H9 (cell line): ENCODE measurements around the gene S1PR3. TPM values are rescaled to one million over a fixed set of nuclear protein-coding genes. Genes with fewer than 3 reads are reported as not detected.

Experiments
- DNase-seq: peaks from one replicate; pipeline ENCODE4 v3.0.0-alpha.2; 2017
- H2AFZ ChIP-seq: one replicate; pipeline ENCODE4 v1.6.1; 2013; ENCODE audit warnings: mild to moderate bottlenecking, low read length, control low read depth, moderate library complexity
- H2AK5ac ChIP-seq: 2 replicates; pipeline ENCODE4 v1.6.1; 2013; ENCODE audit warnings: low read length, control low read depth, mixed read lengths; ENCODE audit not compliant: insufficient read length
- H2BK120ac ChIP-seq: one replicate; pipeline ENCODE4 v1.6.1; 2013; ENCODE audit warnings: low read depth, mild to moderate bottlenecking, low read length, control low read depth, inconsistent platforms; ENCODE audit not compliant: poor library complexity, severe bottlenecking
- H2BK12ac ChIP-seq: 2 replicates; pipeline ENCODE4 v1.6.1; 2013; ENCODE audit warnings: low read length, control low read depth, mixed read lengths, low read depth; ENCODE audit not compliant: insufficient read length
- H2BK15ac ChIP-seq: 2 replicates; pipeline ENCODE4 v1.6.1; 2013; ENCODE audit warnings: low read depth, low read length, control low read depth
- H2BK20ac ChIP-seq: one replicate; pipeline ENCODE4 v1.6.1; 2013; ENCODE audit warnings: low read depth, mild to moderate bottlenecking, low read length, control low read depth, inconsistent platforms; ENCODE audit not compliant: poor library complexity, severe bottlenecking
- H2BK5ac ChIP-seq: 2 replicates; pipeline ENCODE4 v1.6.1; 2013; ENCODE audit warnings: low read length, control low read depth, mixed read lengths; ENCODE audit not compliant: insufficient read length
- H3K14ac ChIP-seq: 2 replicates; pipeline ENCODE4 v1.6.1; 2013; ENCODE audit warnings: low read length, control low read depth; ENCODE audit not compliant: insufficient read depth
- H3K18ac ChIP-seq: 2 replicates; pipeline ENCODE4 v1.6.1; 2013; ENCODE audit warnings: low read depth, mild to moderate bottlenecking, mixed read lengths, low read length, control low read depth; ENCODE audit not compliant: insufficient read length
- H3K23ac ChIP-seq: 2 replicates; pipeline ENCODE4 v1.6.1; 2013; ENCODE audit warnings: low read length, control low read depth, mixed read lengths, low read depth; ENCODE audit not compliant: insufficient read length
- H3K23me2 ChIP-seq: 2 replicates; pipeline ENCODE4 v1.6.1; 2013; ENCODE audit warnings: low read depth, mild to moderate bottlenecking, mixed read lengths, low read length, control low read depth; ENCODE audit not compliant: insufficient read length, poor library complexity, severe bottlenecking
- H3K27ac ChIP-seq: 2 replicates; pipeline ENCODE4 v1.5.1; 2013; ENCODE audit warnings: low read length, control low read depth, mixed read lengths, low read depth; ENCODE audit not compliant: insufficient read length
- H3K27me3 ChIP-seq: 2 replicates; pipeline ENCODE4 v1.6.1; 2013; ENCODE audit warnings: low read length, control low read depth, inconsistent platforms; ENCODE audit not compliant: insufficient read depth
- H3K4ac ChIP-seq: 2 replicates; pipeline ENCODE4 v1.6.1; 2013; ENCODE audit warnings: low read depth, mild to moderate bottlenecking, control low read depth, inconsistent platforms, low read length, moderate library complexity
- H3K4me1 ChIP-seq: 2 replicates; pipeline ENCODE4 v1.6.1; 2013; ENCODE audit warnings: low read length, control low read depth, inconsistent platforms; ENCODE audit not compliant: insufficient read depth
- H3K4me2 ChIP-seq: 2 replicates; pipeline ENCODE4 v1.6.1; 2013; ENCODE audit warnings: low read length, control low read depth, mixed read lengths; ENCODE audit not compliant: insufficient read length, insufficient read depth
- H3K56ac ChIP-seq: 2 replicates; pipeline ENCODE4 v1.6.1; 2013; ENCODE audit warnings: low read depth, mild to moderate bottlenecking, mixed read lengths, low read length, control low read depth; ENCODE audit not compliant: insufficient read length
- H3K79me1 ChIP-seq: 2 replicates; pipeline ENCODE4 v1.6.1; 2013; ENCODE audit warnings: low read depth, mild to moderate bottlenecking, moderate library complexity, low read length, control low read depth, inconsistent platforms; ENCODE audit not compliant: insufficient read depth, poor library complexity, severe bottlenecking
- H3K79me2 ChIP-seq: 2 replicates; pipeline ENCODE4 v1.6.1; 2013; ENCODE audit warnings: low read length, control low read depth, inconsistent platforms; ENCODE audit not compliant: insufficient read depth
- H3K9ac ChIP-seq: 2 replicates; pipeline ENCODE4 v1.6.1; 2013; ENCODE audit warnings: low read length, control low read depth, mixed read lengths; ENCODE audit not compliant: insufficient read length; ENCODE audit errors: extremely low read depth
- H3K9me3 ChIP-seq: one replicate; pipeline ENCODE4 v1.6.1; 2013; ENCODE audit warnings: low read depth, low read length, inconsistent platforms; ENCODE audit not compliant: control insufficient read depth
- H3T11ph ChIP-seq: one replicate; pipeline ENCODE4 v1.6.1; 2013; ENCODE audit warnings: mild to moderate bottlenecking, low read length, control low read depth, inconsistent platforms
- H4K20me1 ChIP-seq: one replicate; pipeline ENCODE4 v1.6.1; 2013; ENCODE audit not compliant: control insufficient read depth, insufficient read length, insufficient read depth
- H4K5ac ChIP-seq: 2 replicates; pipeline ENCODE4 v1.6.1; 2013; ENCODE audit warnings: low read depth, mild to moderate bottlenecking, mixed read lengths, low read length, control low read depth; ENCODE audit not compliant: insufficient read length
- H4K8ac ChIP-seq: replicated peaks from 2 replicates; pipeline ENCODE4 v1.6.1; 2013; ENCODE audit warnings: low read length, control low read depth, mixed read lengths, low read depth; ENCODE audit not compliant: insufficient read length
- H4K91ac ChIP-seq: 2 replicates; pipeline ENCODE4 v1.6.1; 2013; ENCODE audit warnings: low read depth, mild to moderate bottlenecking, moderate library complexity, mixed read lengths, low read length, control low read depth; ENCODE audit not compliant: insufficient read length
- H3K27ac Mint-ChIP-seq, 3 experiments: 2 replicates in 2 of 3; 3 replicates in 1 of 3; pipeline ENCODE4 v1.8.0; 2020 to 2021; ENCODE audit warnings: mixed read lengths in 3 of 3, mild to moderate bottlenecking in 1 of 3, moderate library complexity in 1 of 3
- H3K27me3 Mint-ChIP-seq: 2 replicates; pipeline ENCODE4 v1.8.0; 2021; ENCODE audit warnings: low read depth, mild to moderate bottlenecking, moderate library complexity, mixed read lengths
- H3K36me3 Mint-ChIP-seq, 3 experiments: 2 replicates in 2 of 3; 3 replicates in 1 of 3; pipeline ENCODE4 v1.8.0; 2020 to 2021; ENCODE audit warnings: low read depth in 3 of 3, mixed read lengths in 3 of 3; ENCODE audit not compliant: insufficient read depth in 1 of 3
- H3K4me1 Mint-ChIP-seq, 2 experiments: 2 replicates each; pipeline ENCODE4 v1.8.0; 2020; ENCODE audit warnings: mixed read lengths in 2 of 2
- H3K4me3 Mint-ChIP-seq, 2 experiments: 2 replicates in 1 of 2; 3 replicates in 1 of 2; pipeline ENCODE4 v1.8.0; 2020 to 2021; ENCODE audit warnings: mild to moderate bottlenecking in 2 of 2, mixed read lengths in 2 of 2, moderate library complexity in 1 of 2
- H3K9me3 Mint-ChIP-seq, 2 experiments: 2 replicates in 1 of 2; 3 replicates in 1 of 2; pipeline ENCODE4 v1.8.0; 2020; ENCODE audit warnings: mild to moderate bottlenecking in 2 of 2, mixed read lengths in 2 of 2, moderate library complexity in 1 of 2
- CTCF ChIP-seq: fragments of 200-600 bp; sonication (generic); conservative IDR thresholded peaks from 3 replicates; pipeline ENCODE4 v1.8.0; 2021; ENCODE audit warnings: antibody characterized with exemption, mild to moderate bottlenecking
- WGBS: extraction: QIAGEN DNeasy Blood & Tissue Kit; methylation state at CpG from one replicate; pipeline ENCODE4 v1.1.7; 2013; ENCODE audit warnings: missing lambda C conversion rate, low lambda C conversion rate, mixed read lengths; ENCODE audit not compliant: insufficient read length; ENCODE audit errors: extremely low coverage; 5-methylcytosine and 5-hydroxymethylcytosine counted together
- total RNA-seq: library from RNA; stranded (reverse); gene quantifications from 2 replicates; pipeline ENCODE4 v1.2.1, GENCODE V29; 2021

S1PR3 gene
- total RNA-seq, 1 experiment from 2014 or later: 3.3 TPM

- Histone ChIP-seq H3K18ac (no peak overlapping the region), H3K27ac (no peak overlapping the region), H3T11ph (no peak overlapping the region), H3K23ac (no peak overlapping the region), H4K8ac (no peak overlapping the region), H2BK5ac (no peak overlapping the region), H3K4me1 (no peaks in the 10 kb centered on the region), H3K9me3 (no peaks in the 10 kb centered on the region), H2BK20ac (no peak overlapping the region), H3K79me1 (no peaks in the 10 kb centered on the region), H3K4me2 (no peak overlapping the region), H3K23me2 (no peaks in the 10 kb centered on the region), H3K79me2 (no peaks in the 10 kb centered on the region), H3K14ac (no peak overlapping the region), H2AK5ac (no peak overlapping the region), H3K27me3 (no peaks in the 10 kb centered on the region), H4K5ac (no peak overlapping the region), H3K9ac (no peak overlapping the region), H4K91ac (no peak overlapping the region), H2AFZ (no peak overlapping the region), H2BK120ac (no peak overlapping the region), H3K56ac (no peak overlapping the region), H4K20me1 (no peaks in the 10 kb centered on the region), H3K4ac (no peak overlapping the region), H2BK12ac (no peak overlapping the region), H2BK15ac (no peak overlapping the region)
- no CpG with 5 or more reads among the region's 8 CpGs for WGBS
- H3K4me1 Mint-ChIP-seq: peaks cover 0 to 4% of the 10 kb centered on the region in 2 experiments; a peak in 1 of 4 replicates
- no peak for DNase-seq
- H3K9me3 Mint-ChIP-seq: no peaks in the 10 kb centered on the region
- H3K27me3 Mint-ChIP-seq: no peaks in the 10 kb centered on the region
- no peak for TF ChIP-seq CTCF
- no peak overlapping the region for H3K4me3 Mint-ChIP-seq
- H3K36me3 Mint-ChIP-seq: no peaks in the 10 kb centered on the region
- no peak overlapping the region for H3K27ac Mint-ChIP-seq
Observed at GRCh38 chr9:89049646-89050045, 58.4 kb downstream of the S1PR3 start.
